Measurements from ENCODE around the gene ADD1. TPM values are rescaled to one million over a fixed set of nuclear protein-coding genes. Genes with fewer than 3 reads are reported as not detected.

The ADD1 gene
- polyA plus RNA-seq, 1 donor (not counting 4 experiments of a cell fraction or from before 2014, with no cell fraction given) = 109 TPM

DNA sequence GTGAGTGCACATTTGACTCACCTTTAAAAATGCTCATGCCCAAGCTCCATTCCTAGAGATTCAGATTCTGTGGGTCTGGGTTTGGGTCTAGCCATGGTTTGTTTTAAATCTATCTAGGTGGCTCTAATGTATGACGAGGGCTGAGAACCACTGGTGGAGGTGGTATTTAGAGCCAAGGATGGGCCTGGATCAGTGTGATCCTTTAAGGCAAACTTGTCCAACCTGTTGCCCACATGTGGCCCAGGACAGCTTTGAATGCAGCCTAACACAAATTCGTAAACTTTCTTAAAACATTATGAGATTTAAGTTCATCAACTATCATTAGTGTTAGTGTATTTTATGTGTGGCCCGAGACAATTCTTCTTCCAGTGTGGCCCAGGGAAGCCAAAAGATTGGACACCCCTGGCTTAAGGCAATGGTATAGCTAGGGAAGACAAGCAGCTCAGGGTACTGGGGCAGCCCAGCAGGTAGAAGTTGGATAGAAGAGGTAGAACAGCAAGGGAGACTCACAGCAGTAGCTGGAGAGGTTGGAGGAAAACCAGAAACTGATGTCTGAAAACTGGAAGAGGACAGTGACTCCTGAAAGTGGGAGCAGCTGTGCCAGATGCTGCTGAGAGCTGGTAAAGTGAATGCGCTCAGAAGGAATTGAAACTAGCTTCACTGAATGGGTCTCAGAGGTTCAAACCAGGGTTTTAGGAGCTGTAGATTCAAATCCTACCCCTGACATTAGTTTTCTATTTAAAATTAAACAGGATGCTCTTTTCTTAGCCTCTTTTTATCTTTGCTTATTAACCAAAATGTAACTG, 18.2 kb downstream of the ADD1 start:
- H3K79me2 ChIP-seq (ENCODE audit: control insufficient read depth, insufficient read depth, low read length) = peaks cover 96% of the 10 kb centered on the region
- H2AFZ ChIP-seq (ENCODE audit: control insufficient read depth, low read length) = no peak overlapping the region
- H3K36me3 ChIP-seq (ENCODE audit: control insufficient read depth in 2 of 2, extremely low read depth in 1 of 2, insufficient read depth in 2 of 2, low read length in 2 of 2) = no peaks in the 10 kb centered on the region
- TF ChIP-seq, protein P1, sequence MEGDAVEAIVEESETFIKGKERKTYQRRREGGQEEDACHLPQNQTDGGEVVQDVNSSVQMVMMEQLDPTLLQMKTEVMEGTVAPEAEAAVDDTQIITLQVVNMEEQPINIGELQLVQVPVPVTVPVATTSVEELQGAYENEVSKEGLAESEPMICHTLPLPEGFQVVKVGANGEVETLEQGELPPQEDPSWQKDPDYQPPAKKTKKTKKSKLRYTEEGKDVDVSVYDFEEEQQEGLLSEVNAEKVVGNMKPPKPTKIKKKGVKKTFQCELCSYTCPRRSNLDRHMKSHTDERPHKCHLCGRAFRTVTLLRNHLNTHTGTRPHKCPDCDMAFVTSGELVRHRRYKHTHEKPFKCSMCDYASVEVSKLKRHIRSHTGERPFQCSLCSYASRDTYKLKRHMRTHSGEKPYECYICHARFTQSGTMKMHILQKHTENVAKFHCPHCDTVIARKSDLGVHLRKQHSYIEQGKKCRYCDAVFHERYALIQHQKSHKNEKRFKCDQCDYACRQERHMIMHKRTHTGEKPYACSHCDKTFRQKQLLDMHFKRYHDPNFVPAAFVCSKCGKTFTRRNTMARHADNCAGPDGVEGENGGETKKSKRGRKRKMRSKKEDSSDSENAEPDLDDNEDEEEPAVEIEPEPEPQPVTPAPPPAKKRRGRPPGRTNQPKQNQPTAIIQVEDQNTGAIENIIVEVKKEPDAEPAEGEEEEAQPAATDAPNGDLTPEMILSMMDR (optimal IDR thresholded peaks at IDR 0.05 in 1 of 3, IDR thresholded peaks at IDR 0.05 in 1 of 3, conservative IDR thresholded peaks at IDR 0.05 in 1 of 3; ENCODE audit: extremely low read depth in 1 of 3, insufficient read depth in 2 of 3, low read length in 3 of 3) = no peak
- TF ChIP-seq EZH2 (IDR thresholded peaks at IDR 0.05; ENCODE audit: low read length) = no peak
- H3K27ac ChIP-seq (ENCODE audit: control insufficient read depth, insufficient read depth, low read length) = no peak overlapping the region
- DNase-seq (ENCODE audit: low read depth, low spot score) = no peak
- peaks cover 4% of the 10 kb centered on the region for H3K9me1 ChIP-seq (ENCODE audit: control insufficient read depth, extremely low read depth, insufficient read depth, low read length)
- H3K27me3 ChIP-seq (ENCODE audit: control insufficient read depth, extremely low read depth, insufficient read depth, low read length) = no peaks in the 10 kb centered on the region
- H3K9me3 ChIP-seq (ENCODE audit: control insufficient read depth, low read depth, low read length) = no peaks in the 10 kb centered on the region
- no peak for FAIRE-seq
- H3K9ac ChIP-seq (ENCODE audit: control insufficient read depth, extremely low read depth, insufficient read depth, low read length) = no peak overlapping the region
- no peak overlapping the region for H3K4me3 ChIP-seq (ENCODE audit: control insufficient read depth in 2 of 3, extremely low read depth in 1 of 3, insufficient read depth in 2 of 3, low read depth in 1 of 3, low read length in 3 of 3)
- dilution Hi-C loops (cut with MboI; ENCODE audit: extremely low pct_ligation_motif_present, low sequenced_read_pairs) = no loop called here
- no peak overlapping the region for H3K4me2 ChIP-seq (ENCODE audit: control insufficient read depth, extremely low read depth, insufficient read depth, low read depth, low read length)
- peaks cover 21% of the 10 kb centered on the region for H4K20me1 ChIP-seq (ENCODE audit: control insufficient read depth, extremely low read depth, insufficient read depth, low read length)
- H3K4me1 ChIP-seq (ENCODE audit: control insufficient read depth, extremely low read depth, insufficient read depth, low read length) = peaks cover 12% of the 10 kb centered on the region

DNA sequence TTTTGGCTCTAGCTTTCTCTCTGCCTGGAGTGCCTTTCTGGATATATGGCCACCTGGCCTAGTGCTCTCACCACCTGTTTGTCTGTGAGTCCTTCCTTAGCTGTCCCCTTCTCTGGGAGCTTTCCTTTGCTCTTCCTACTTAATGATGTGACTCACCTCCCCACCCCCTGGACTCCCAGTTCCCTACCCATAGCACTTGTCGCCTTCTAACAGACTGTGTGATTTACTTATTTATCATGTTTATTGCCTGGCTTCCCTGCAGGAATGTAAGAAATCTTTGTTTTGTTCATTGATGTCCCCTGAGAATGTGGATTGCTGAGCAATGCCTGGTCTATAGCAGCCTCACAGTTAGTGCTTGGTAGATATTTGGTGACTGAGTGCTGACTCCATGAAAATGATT, 18.9 kb downstream of the ADD1 start:
- Histone ChIP-seq H3K36me3 (ENCODE audit: control insufficient read depth in 2 of 2, extremely low read depth in 1 of 2, insufficient read depth in 2 of 2, low read length in 2 of 2) (no peaks in the 10 kb centered on the region), H3K27me3 (ENCODE audit: control insufficient read depth, extremely low read depth, insufficient read depth, low read length) (no peaks in the 10 kb centered on the region), H3K9me1 (ENCODE audit: control insufficient read depth, extremely low read depth, insufficient read depth, low read length) (peaks cover 4% of the 10 kb centered on the region), H3K79me2 (ENCODE audit: control insufficient read depth, insufficient read depth, low read length) (peaks cover 97% of the 10 kb centered on the region), H3K9me3 (ENCODE audit: control insufficient read depth, low read depth, low read length) (no peaks in the 10 kb centered on the region), H3K4me1 (ENCODE audit: control insufficient read depth, extremely low read depth, insufficient read depth, low read length) (peaks cover 12% of the 10 kb centered on the region), H3K27ac (ENCODE audit: control insufficient read depth, insufficient read depth, low read length) (no peak overlapping the region), H4K20me1 (ENCODE audit: control insufficient read depth, extremely low read depth, insufficient read depth, low read length) (peaks cover 20% of the 10 kb centered on the region), H2AFZ (ENCODE audit: control insufficient read depth, low read length) (no peak overlapping the region), H3K4me3 (ENCODE audit: control insufficient read depth in 2 of 3, extremely low read depth in 1 of 3, insufficient read depth in 2 of 3, low read depth in 1 of 3, low read length in 3 of 3) (no peak overlapping the region), H3K4me2 (ENCODE audit: control insufficient read depth, extremely low read depth, insufficient read depth, low read depth, low read length) (no peak overlapping the region), H3K9ac (ENCODE audit: control insufficient read depth, extremely low read depth, insufficient read depth, low read length) (no peak overlapping the region)
- no peak for FAIRE-seq
- dilution Hi-C loops (cut with MboI; ENCODE audit: extremely low pct_ligation_motif_present, low sequenced_read_pairs) = no loop called here
- DNase-seq (ENCODE audit: low read depth, low spot score) = no peak
- TF ChIP-seq, protein P1 (optimal IDR thresholded peaks at IDR 0.05 in 1 of 3, IDR thresholded peaks at IDR 0.05 in 1 of 3, conservative IDR thresholded peaks at IDR 0.05 in 1 of 3; ENCODE audit: extremely low read depth in 1 of 3, insufficient read depth in 2 of 3, low read length in 3 of 3) = no peak
